K562 (cell line): ENCODE data around the gene EXOSC9. TPM values are rescaled to one million over a fixed set of nuclear protein-coding genes. Genes with fewer than 3 reads are reported as not detected.

Experiments used
- ATAC-seq: fragments of 200-7000 bp; cut with Tn5 transposase; 3 replicates; pipeline ENCODE4 v1.9.1; 2020; ENCODE audit warnings: moderate library complexity
- BruUV-seq: library from RNA; stranded (reverse); fragments of 400-500 nt; replicated peaks from 2 replicates; lab custom pipeline; 2021; lab: Mats Ljungman, UMichigan
- CTCF ChIA-PET: fragments of 300-600 bp; formaldehyde crosslinking; extraction: SDS; loops from one replicate; lab custom pipeline; 2021; ENCODE audit warnings: low intra/inter-chr PET ratio; lab: Yijun Ruan, JAX
- POLR2A ChIA-PET: fragments of 300-600, 350-650 bp; sonication (Branson Sonifier 250); formaldehyde crosslinking; extraction: SDS; loops from one replicate; lab custom pipeline; 2021; ENCODE audit warnings: antibody characterized with exemption, inconsistent platforms; lab: Yijun Ruan, JAX
- DNase-seq, 4 experiments: peaks; one replicate each; pipeline versions ENCODE4 v3.0.0 to v3.0.0-alpha.2; 2011 to 2018; ENCODE audit warnings: low spot score in 3 of 4, mixed read lengths in 3 of 4; ENCODE audit errors: extremely low read depth in 1 of 4
- FAIRE-seq: peaks from 2 replicates; lab custom pipeline; 2011; peaks lifted over from hg19 to GRCh38; lab: Jason Lieb, UNC
- H2AFZ ChIP-seq: 2 replicates; pipeline ENCODE4 v1.6.0; 2011; ENCODE audit warnings: low read depth, low read length, control low read depth, inconsistent platforms
- H3K27ac ChIP-seq: fragments of 200-600 bp; 3 replicates; pipeline ENCODE4 v1.8.0; 2011; ENCODE audit warnings: low read depth, mild to moderate bottlenecking, control low read depth, inconsistent platforms, low read length, moderate library complexity, mixed read lengths; ENCODE audit errors: extremely low read depth
- H3K27me3 ChIP-seq, 2 experiments: fragments of 300-600 bp in 1 of 2; 2 replicates in 1 of 2; 3 replicates in 1 of 2; pipeline versions ENCODE4 v1.6.0 to v1.8.0; 2011; ENCODE audit warnings: inconsistent platforms in 2 of 2, low read length in 2 of 2, mild to moderate bottlenecking in 1 of 2, mixed read lengths in 1 of 2, moderate library complexity in 1 of 2; ENCODE audit not compliant: control insufficient read depth in 2 of 2, insufficient read depth in 2 of 2
- H3K36me3 ChIP-seq: fragments of 300-600 bp; 3 replicates; pipeline ENCODE4 v1.8.0; 2011; ENCODE audit warnings: mild to moderate bottlenecking, low read length, inconsistent platforms; ENCODE audit not compliant: control insufficient read depth, insufficient read depth
- H3K4me1 ChIP-seq, 2 experiments: fragments of 200-600 bp in 1 of 2; replicated peaks in 1 of 2; 2 replicates in 1 of 2; 3 replicates in 1 of 2; pipeline versions ENCODE4 v1.5.1 to v1.8.0; 2011; ENCODE audit warnings: inconsistent platforms in 2 of 2, low read length in 2 of 2, mild to moderate bottlenecking in 1 of 2, mixed read lengths in 1 of 2, moderate library complexity in 1 of 2; ENCODE audit not compliant: control insufficient read depth in 2 of 2, insufficient read depth in 2 of 2
- H3K4me2 ChIP-seq: 2 replicates; pipeline ENCODE4 v1.6.1; 2011; ENCODE audit warnings: low read length, control low read depth, inconsistent platforms, mixed read lengths; ENCODE audit not compliant: insufficient read depth
- H3K4me3 ChIP-seq: fragments of 200-600 bp; sonication (generic), shearing (Covaris generic); 2 replicates; pipeline ENCODE4 v1.5.1; 2016; ENCODE audit warnings: control low read depth, inconsistent platforms
- H3K79me2 ChIP-seq: fragments of 200-600 bp; 3 replicates; pipeline ENCODE4 v1.8.0; 2011; ENCODE audit warnings: low read length, inconsistent platforms; ENCODE audit not compliant: control insufficient read depth, insufficient read depth
- H3K9ac ChIP-seq, 2 experiments: 2 replicates each; pipeline versions ENCODE4 v1.6.0 to v1.6.1; 2011; ENCODE audit warnings: low read depth in 2 of 2, low read length in 2 of 2, control low read depth in 1 of 2, inconsistent platforms in 1 of 2, mild to moderate bottlenecking in 1 of 2, mixed read lengths in 1 of 2; ENCODE audit not compliant: insufficient read depth in 1 of 2
- H3K9me1 ChIP-seq: one replicate; pipeline ENCODE4 v1.6.0; 2011; ENCODE audit warnings: inconsistent platforms, mild to moderate bottlenecking, low read length, moderate library complexity; ENCODE audit not compliant: control insufficient read depth, insufficient read depth
- H3K9me3 ChIP-seq: replicated peaks from 2 replicates; pipeline ENCODE4 v1.5.1; 2011; ENCODE audit warnings: low read depth, low read length, inconsistent platforms; ENCODE audit not compliant: control insufficient read depth, insufficient read depth
- H4K20me1 ChIP-seq: replicated peaks from 2 replicates; pipeline ENCODE4 v1.6.1; 2011; ENCODE audit warnings: low read length, inconsistent platforms, mixed read lengths; ENCODE audit not compliant: control insufficient read depth, insufficient read depth
- BCL6 ChIP-seq: fragments of 250-450 bp; sonication (Bioruptor Pico); IDR thresholded peaks from 2 replicates; pipeline ENCODE4 v1.4.0; 2020
- GTF2B ChIP-seq: IDR thresholded peaks from 2 replicates; pipeline ENCODE4 v1.6.1; 2011; ENCODE audit not compliant: insufficient read length; ENCODE audit errors: extremely low read depth
- KDM2B ChIP-seq: fragments of 250-450 bp; sonication (Bioruptor Pico); IDR thresholded peaks from 2 replicates; pipeline ENCODE4 v1.8.0; 2021; ENCODE audit warnings: mild to moderate bottlenecking, moderate library complexity
- MEF2D ChIP-seq: conservative IDR thresholded peaks from 2 replicates; pipeline ENCODE4 v1.6.1; 2016; ENCODE audit warnings: low read depth, missing genetic modification characterization, missing compliant biosample characterization
- PCBP1 ChIP-seq: fragments of 200-400 bp; formaldehyde crosslinking; IDR thresholded peaks from 2 replicates; pipeline ENCODE4 v1.6.1; 2018; ENCODE audit warnings: mild to moderate bottlenecking, low read depth, low read length; ENCODE audit not compliant: poor library complexity, severe bottlenecking
- RERE ChIP-seq: sonication (generic); formaldehyde crosslinking; IDR thresholded peaks from 2 replicates; pipeline ENCODE4 v1.8.0; 2023; ENCODE audit warnings: missing genetic modification reagents, mild to moderate bottlenecking, borderline replicate concordance
- SREBF2 ChIP-seq: sonication (generic); formaldehyde crosslinking; IDR thresholded peaks from 2 replicates; pipeline ENCODE4 v1.4.0; 2020; ENCODE audit warnings: mild to moderate bottlenecking, missing genetic modification reagents
- ZNF224 ChIP-seq: sonication (generic); formaldehyde crosslinking; IDR thresholded peaks from 2 replicates; pipeline ENCODE4 v1.8.0; 2022; ENCODE audit warnings: mild to moderate bottlenecking, missing genetic modification reagents
- ZNF518B ChIP-seq: fragments of 250-450 bp; sonication (Bioruptor Pico); IDR thresholded peaks from 2 replicates; pipeline ENCODE4 v1.5.0; 2021; ENCODE audit warnings: mild to moderate bottlenecking, moderate library complexity
- WGBS: fragments of 100-300 bp; shearing (Covaris generic); methylation state at CpG from one replicate; pipeline ENCODE4 v1.1.6; 2016; ENCODE audit warnings: low coverage, mixed read lengths; ENCODE audit not compliant: insufficient coverage; ENCODE audit errors: missing lambda C conversion rate; 5-methylcytosine and 5-hydroxymethylcytosine counted together
- in situ Hi-C: fragments of 300-500 bp; cut with MboI; formaldehyde crosslinking; loops from 4 replicates; pipeline ENCODE4 v1.15.0; 2018; ENCODE audit warnings: inconsistent platforms, mixed read lengths
- intact Hi-C: fragments of 100-400 bp; cut with micrococcal nuclease; formaldehyde crosslinking; loops from 2 replicates; pipeline ENCODE4 v1.14.2; 2022
- polyA plus RNA-seq, 8 experiments: library from polyadenylated mRNA; depleted of rRNA in 4 of 8; stranded (reverse) in 5 of 8; unstranded in 3 of 8; fragments of >200 nt; fragmentation: Nextera tagmentation in 2 of 8; fragmentation: Illumina TruSeq in 1 of 8; extraction: Ambion mirVana in 2 of 8; extraction: Trizol in 1 of 8; gene quantifications; 2 replicates each; pipeline versions ENCODE4 v1.2.1 to v1.2.3, GENCODE V29; 2011 to 2014; ENCODE audit warnings: inconsistent platforms in 1 of 8, missing spikeins in 1 of 8
- total RNA-seq, 7 experiments: library from RNA; depleted of rRNA in 6 of 7; stranded (reverse); fragments of >200 nt in 6 of 7; fragmentation: Illumina TruSeq in 2 of 7; extraction: Trizol in 2 of 7; gene quantifications; 2 replicates each; pipeline versions ENCODE4 v1.2.1 to v1.2.3, GENCODE V29; 2011 to 2021; ENCODE audit warnings: low replicate concordance in 1 of 7

EXOSC9 gene
- total and polyA plus RNA-seq, 9 of the 15 experiments (the other 6 are each of a cell fraction or from before 2014, with no cell fraction given), result 64.7 to 166 (median 115) TPM

- DNase-seq (no peak), FAIRE-seq (no peak), ATAC-seq (no peak)
- Histone ChIP-seq H2AFZ (no peak overlapping the region), H3K9ac (no peak overlapping the region), H4K20me1 (no peaks in the 10 kb centered on the region), H3K4me3 (no peak overlapping the region), H3K4me2 (no peak overlapping the region), H3K9me1 (no peaks in the 10 kb centered on the region), H3K9me3 (no peaks in the 10 kb centered on the region), H3K36me3 (no peaks in the 10 kb centered on the region), H3K27ac (no peak overlapping the region), H3K4me1 (peaks cover 0 to 26% of the 10 kb centered on the region in 2 experiments; a peak in 4 of 5 replicates), H3K27me3 (no peaks in the 10 kb centered on the region), H3K79me2 (no peaks in the 10 kb centered on the region)
- intact Hi-C loops, result no loop called here
- in situ Hi-C loops, result no loop called here
- 91% methylated on average over 1 of the region's 1 CpG for WGBS
- BruUV-seq, result no TSS peak
- POLR2A ChIA-PET, result no interaction called here
- CTCF ChIA-PET, result no interaction called here
- TF ChIP-seq MEF2D (tag) (no peak), PCBP1 (no peak), GTF2B (no peak), RERE (no peak), KDM2B (CRISPR knock-in tag) (no peak), BCL6 (CRISPR knock-in tag) (no peak), SREBF2 (no peak), ZNF518B (no peak), ZNF224 (no peak)
These were observed 11.7 kb upstream of the EXOSC9 start for GRCh38 chr4:121789455-121789854.
